ENCODE measurements around the gene PACSIN1.

PACSIN1 gene

DNA sequence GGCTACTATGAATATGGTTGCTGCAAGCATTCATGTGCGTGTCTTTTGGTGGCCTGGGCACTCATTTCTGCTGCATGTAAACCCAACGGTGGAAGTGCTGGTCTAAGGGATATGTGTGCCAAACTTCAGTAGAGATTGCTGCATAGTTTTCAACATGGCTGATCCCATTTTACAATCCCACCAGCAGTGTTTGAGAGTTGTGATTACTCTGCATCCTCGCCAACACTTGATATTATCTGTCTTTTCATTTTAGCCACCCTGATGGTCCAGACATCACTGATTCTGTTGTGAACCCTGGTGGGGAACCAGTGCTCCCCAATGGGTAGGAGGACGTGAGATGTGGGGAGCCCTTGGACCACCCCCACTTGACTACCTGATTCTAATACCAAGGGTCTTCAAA, 27.5 kb downstream of the PACSIN1 start:
- H3K9me3 ChIP-seq (ENCODE audit: control insufficient read depth, low read length) = no peaks in the 10 kb centered on the region
- no peaks in the 10 kb centered on the region for H3K4me1 ChIP-seq (ENCODE audit: control insufficient read depth, insufficient read depth, low read length, poor library complexity, severe bottlenecking)
- H3K27me3 ChIP-seq (replicated peaks; ENCODE audit: control insufficient read depth, insufficient read depth, low read length, poor library complexity, severe bottlenecking) = no peaks in the 10 kb centered on the region
- no peak for DNase-seq
- H3K27ac ChIP-seq (ENCODE audit: insufficient read depth, low read length, poor library complexity, severe bottlenecking) = no peak overlapping the region
- no peaks in the 10 kb centered on the region for H3K36me3 ChIP-seq (ENCODE audit: control insufficient read depth, insufficient read depth, low read length)
- no peak overlapping the region for H3K4me3 ChIP-seq (ENCODE audit: insufficient read depth, low read depth, low read length, poor library complexity, severe bottlenecking)

DNA sequence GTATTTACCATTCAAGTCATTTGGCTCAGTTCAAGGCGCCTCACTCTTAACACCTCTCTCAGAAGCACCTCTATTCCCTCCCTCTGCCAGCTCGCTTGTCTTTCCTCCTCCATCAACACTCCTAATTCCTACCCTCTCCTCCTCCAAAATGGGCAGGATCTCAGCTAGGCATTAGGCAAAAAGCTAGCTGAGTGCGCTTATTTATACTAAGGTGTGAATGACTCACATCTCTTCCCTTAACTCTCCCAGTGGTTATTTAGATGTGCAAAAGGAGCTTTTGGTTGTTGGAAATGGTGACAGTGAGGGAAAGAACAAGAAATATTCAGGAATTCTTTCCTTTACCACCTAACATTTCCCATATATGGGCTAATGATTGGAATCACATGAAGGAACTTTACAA, 29.1 kb downstream of the PACSIN1 start:
- no peak overlapping the region for H3K27ac ChIP-seq (ENCODE audit: insufficient read depth, low read length, poor library complexity, severe bottlenecking)
- H3K36me3 ChIP-seq (ENCODE audit: control insufficient read depth, insufficient read depth, low read length) = no peaks in the 10 kb centered on the region
- no peaks in the 10 kb centered on the region for H3K9me3 ChIP-seq (ENCODE audit: control insufficient read depth, low read length)
- DNase-seq = no peak
- H3K4me1 ChIP-seq (ENCODE audit: control insufficient read depth, insufficient read depth, low read length, poor library complexity, severe bottlenecking) = no peaks in the 10 kb centered on the region
- no peaks in the 10 kb centered on the region for H3K27me3 ChIP-seq (replicated peaks; ENCODE audit: control insufficient read depth, insufficient read depth, low read length, poor library complexity, severe bottlenecking)
- H3K4me3 ChIP-seq (ENCODE audit: insufficient read depth, low read depth, low read length, poor library complexity, severe bottlenecking) = no peak overlapping the region

GRCh38 chr6:34496103-34496685, 30.3 kb downstream of the PACSIN1 start:
- Histone ChIP-seq H3K27ac (ENCODE audit: insufficient read depth, low read length, poor library complexity, severe bottlenecking) (no peak overlapping the region), H3K4me3 (ENCODE audit: insufficient read depth, low read depth, low read length, poor library complexity, severe bottlenecking) (no peak overlapping the region), H3K9me3 (ENCODE audit: control insufficient read depth, low read length) (no peaks in the 10 kb centered on the region), H3K27me3 (replicated peaks; ENCODE audit: control insufficient read depth, insufficient read depth, low read length, poor library complexity, severe bottlenecking) (no peaks in the 10 kb centered on the region), H3K36me3 (ENCODE audit: control insufficient read depth, insufficient read depth, low read length) (no peaks in the 10 kb centered on the region), H3K4me1 (ENCODE audit: control insufficient read depth, insufficient read depth, low read length, poor library complexity, severe bottlenecking) (no peaks in the 10 kb centered on the region)
- no peak for DNase-seq

GRCh38 chr6:34497411-34497810, 31.5 kb downstream of the PACSIN1 start:
- no peaks in the 10 kb centered on the region for H3K27me3 ChIP-seq (replicated peaks; ENCODE audit: control insufficient read depth, insufficient read depth, low read length, poor library complexity, severe bottlenecking)
- no peaks in the 10 kb centered on the region for H3K4me1 ChIP-seq (ENCODE audit: control insufficient read depth, insufficient read depth, low read length, poor library complexity, severe bottlenecking)
- H3K36me3 ChIP-seq (ENCODE audit: control insufficient read depth, insufficient read depth, low read length) = no peaks in the 10 kb centered on the region
- no peak overlapping the region for H3K27ac ChIP-seq (ENCODE audit: insufficient read depth, low read length, poor library complexity, severe bottlenecking)
- DNase-seq = no peak
- H3K4me3 ChIP-seq (ENCODE audit: insufficient read depth, low read depth, low read length, poor library complexity, severe bottlenecking) = no peak overlapping the region
- no peaks in the 10 kb centered on the region for H3K9me3 ChIP-seq (ENCODE audit: control insufficient read depth, low read length)

DNA sequence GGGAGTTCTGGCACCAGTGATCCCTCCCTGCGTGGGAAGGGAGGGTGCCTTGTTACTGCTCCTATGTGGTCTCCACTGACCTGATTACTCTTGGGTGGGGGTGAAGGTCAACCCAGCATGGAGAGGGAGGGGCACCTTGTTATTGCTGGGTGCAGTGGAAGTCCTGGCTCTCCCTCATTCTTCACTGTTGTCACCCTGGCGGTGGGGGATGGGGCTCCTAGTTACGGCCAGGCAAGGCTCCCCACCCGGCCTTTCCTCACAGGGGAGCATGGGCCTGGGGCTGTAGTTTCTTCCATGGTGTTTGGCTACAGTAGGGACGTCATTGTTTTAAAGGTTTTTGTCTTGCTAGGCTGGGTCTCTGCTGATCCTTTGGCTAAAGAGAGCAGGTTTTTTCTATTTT, 40.8 kb downstream of the PACSIN1 start:
- Histone ChIP-seq H3K27me3 (replicated peaks; ENCODE audit: control insufficient read depth, insufficient read depth, low read length, poor library complexity, severe bottlenecking) (no peaks in the 10 kb centered on the region), H3K36me3 (ENCODE audit: control insufficient read depth, insufficient read depth, low read length) (no peaks in the 10 kb centered on the region), H3K9me3 (ENCODE audit: control insufficient read depth, low read length) (no peaks in the 10 kb centered on the region), H3K4me3 (ENCODE audit: insufficient read depth, low read depth, low read length, poor library complexity, severe bottlenecking) (no peak overlapping the region), H3K4me1 (ENCODE audit: control insufficient read depth, insufficient read depth, low read length, poor library complexity, severe bottlenecking) (no peaks in the 10 kb centered on the region), H3K27ac (ENCODE audit: insufficient read depth, low read length, poor library complexity, severe bottlenecking) (no peak overlapping the region)
- no peak for DNase-seq

GRCh38 chr6:34508425-34508824, 42.5 kb downstream of the PACSIN1 start:
- Histone ChIP-seq H3K27me3 (replicated peaks; ENCODE audit: control insufficient read depth, insufficient read depth, low read length, poor library complexity, severe bottlenecking) (no peaks in the 10 kb centered on the region), H3K4me3 (ENCODE audit: insufficient read depth, low read depth, low read length, poor library complexity, severe bottlenecking) (no peak overlapping the region), H3K4me1 (ENCODE audit: control insufficient read depth, insufficient read depth, low read length, poor library complexity, severe bottlenecking) (no peaks in the 10 kb centered on the region), H3K36me3 (ENCODE audit: control insufficient read depth, insufficient read depth, low read length) (no peaks in the 10 kb centered on the region), H3K9me3 (ENCODE audit: control insufficient read depth, low read length) (no peaks in the 10 kb centered on the region), H3K27ac (ENCODE audit: insufficient read depth, low read length, poor library complexity, severe bottlenecking) (no peak overlapping the region)
- DNase-seq = no peak

DNA sequence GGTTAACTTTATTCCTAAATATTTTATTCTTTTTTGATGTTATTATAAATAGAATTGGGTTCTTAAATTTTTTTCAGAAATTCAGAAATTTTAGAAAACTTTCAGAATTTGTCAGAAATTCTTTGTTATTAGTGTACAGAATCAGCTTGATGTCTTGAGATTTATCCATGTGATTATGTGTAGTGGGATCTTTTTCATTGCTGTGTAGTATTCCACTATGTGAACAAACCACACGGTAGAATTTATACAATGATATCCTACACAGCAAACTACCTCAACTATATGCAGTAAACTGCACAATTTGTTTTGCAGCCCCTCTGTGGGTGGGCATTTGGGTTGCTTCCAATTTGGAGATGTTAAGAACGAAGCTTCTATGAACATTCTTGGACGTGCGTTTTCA, 43.9 kb downstream of the PACSIN1 start:
- Histone ChIP-seq H3K4me1 (ENCODE audit: control insufficient read depth, insufficient read depth, low read length, poor library complexity, severe bottlenecking) (no peaks in the 10 kb centered on the region), H3K9me3 (ENCODE audit: control insufficient read depth, low read length) (no peaks in the 10 kb centered on the region), H3K27me3 (replicated peaks; ENCODE audit: control insufficient read depth, insufficient read depth, low read length, poor library complexity, severe bottlenecking) (no peaks in the 10 kb centered on the region), H3K36me3 (ENCODE audit: control insufficient read depth, insufficient read depth, low read length) (no peaks in the 10 kb centered on the region), H3K4me3 (ENCODE audit: insufficient read depth, low read depth, low read length, poor library complexity, severe bottlenecking) (no peak overlapping the region), H3K27ac (ENCODE audit: insufficient read depth, low read length, poor library complexity, severe bottlenecking) (no peak overlapping the region)
- DNase-seq = no peak

GRCh38 chr6:34510299-34510698, 44.4 kb downstream of the PACSIN1 start:
- H3K4me3 ChIP-seq (ENCODE audit: insufficient read depth, low read depth, low read length, poor library complexity, severe bottlenecking) = no peak overlapping the region
- H3K9me3 ChIP-seq (ENCODE audit: control insufficient read depth, low read length) = no peaks in the 10 kb centered on the region
- H3K4me1 ChIP-seq (ENCODE audit: control insufficient read depth, insufficient read depth, low read length, poor library complexity, severe bottlenecking) = no peaks in the 10 kb centered on the region
- H3K27me3 ChIP-seq (replicated peaks; ENCODE audit: control insufficient read depth, insufficient read depth, low read length, poor library complexity, severe bottlenecking) = no peaks in the 10 kb centered on the region
- no peaks in the 10 kb centered on the region for H3K36me3 ChIP-seq (ENCODE audit: control insufficient read depth, insufficient read depth, low read length)
- H3K27ac ChIP-seq (ENCODE audit: insufficient read depth, low read length, poor library complexity, severe bottlenecking) = no peak overlapping the region
- DNase-seq = no peak

DNA sequence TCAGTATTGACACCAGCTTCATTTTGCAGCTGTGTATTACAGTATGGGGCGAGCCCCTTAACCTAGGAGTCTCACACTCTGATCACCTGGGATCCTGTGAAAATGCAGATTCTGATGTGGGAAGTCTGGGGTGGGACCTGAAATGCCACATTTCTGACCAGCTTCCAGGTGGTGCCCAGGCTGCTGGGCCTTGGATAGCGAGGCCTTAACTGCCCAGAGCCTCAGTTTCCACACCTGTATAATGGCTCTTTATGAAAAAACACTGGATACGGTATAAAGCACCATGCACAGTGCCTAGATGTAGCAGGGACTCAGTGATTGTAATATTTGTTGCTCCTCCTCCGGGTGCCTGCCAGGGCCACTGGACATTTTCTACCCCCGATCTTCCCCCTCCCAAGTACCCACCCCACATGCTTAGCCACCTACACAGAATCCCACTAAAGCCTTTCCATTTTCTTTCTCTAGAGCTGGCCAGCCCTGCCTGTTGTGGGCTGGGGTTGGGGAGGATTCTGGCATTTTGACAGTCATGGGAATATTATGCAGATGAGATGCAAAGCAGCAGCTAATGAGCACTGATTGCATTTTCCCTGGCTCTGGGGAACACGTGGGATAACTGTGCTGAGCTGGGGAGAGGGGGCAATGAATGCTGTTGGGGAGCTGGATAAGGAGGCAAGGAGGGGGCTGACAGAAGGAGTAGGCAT, 45.5 kb downstream of the PACSIN1 start:
- H3K4me1 ChIP-seq (ENCODE audit: control insufficient read depth, insufficient read depth, low read length, poor library complexity, severe bottlenecking) = no peaks in the 10 kb centered on the region
- H3K9me3 ChIP-seq (ENCODE audit: control insufficient read depth, low read length) = no peaks in the 10 kb centered on the region
- no peaks in the 10 kb centered on the region for H3K36me3 ChIP-seq (ENCODE audit: control insufficient read depth, insufficient read depth, low read length)
- no peak overlapping the region for H3K27ac ChIP-seq (ENCODE audit: insufficient read depth, low read length, poor library complexity, severe bottlenecking)
- no peaks in the 10 kb centered on the region for H3K27me3 ChIP-seq (replicated peaks; ENCODE audit: control insufficient read depth, insufficient read depth, low read length, poor library complexity, severe bottlenecking)
- DNase-seq = no peak
- no peak overlapping the region for H3K4me3 ChIP-seq (ENCODE audit: insufficient read depth, low read depth, low read length, poor library complexity, severe bottlenecking)

GRCh38 chr6:34511915-34512737, 46.2 kb downstream of the PACSIN1 start:
- Histone ChIP-seq H3K4me1 (ENCODE audit: control insufficient read depth, insufficient read depth, low read length, poor library complexity, severe bottlenecking) (no peaks in the 10 kb centered on the region), H3K4me3 (ENCODE audit: insufficient read depth, low read depth, low read length, poor library complexity, severe bottlenecking) (no peak overlapping the region), H3K9me3 (ENCODE audit: control insufficient read depth, low read length) (no peaks in the 10 kb centered on the region), H3K27me3 (replicated peaks; ENCODE audit: control insufficient read depth, insufficient read depth, low read length, poor library complexity, severe bottlenecking) (no peaks in the 10 kb centered on the region), H3K27ac (ENCODE audit: insufficient read depth, low read length, poor library complexity, severe bottlenecking) (no peak overlapping the region), H3K36me3 (ENCODE audit: control insufficient read depth, insufficient read depth, low read length) (no peaks in the 10 kb centered on the region)
- DNase-seq = no peak

Data from effector memory CD4-positive, alpha-beta T cell (primary cell).